ENCODE data around the gene CMTM6. TPM values are rescaled to one million over a fixed set of nuclear protein-coding genes. Genes with fewer than 3 reads are reported as not detected.
"Not testable (repeated sequence)": the region's sequence is repeated elsewhere in the genome, so short reads cannot be mapped to it uniquely, and the experiment has no call there.

CMTM6 gene
- total RNA-seq, 4 donors from 2014 or later: 36.0 to 131 (median 110) TPM

DNA sequence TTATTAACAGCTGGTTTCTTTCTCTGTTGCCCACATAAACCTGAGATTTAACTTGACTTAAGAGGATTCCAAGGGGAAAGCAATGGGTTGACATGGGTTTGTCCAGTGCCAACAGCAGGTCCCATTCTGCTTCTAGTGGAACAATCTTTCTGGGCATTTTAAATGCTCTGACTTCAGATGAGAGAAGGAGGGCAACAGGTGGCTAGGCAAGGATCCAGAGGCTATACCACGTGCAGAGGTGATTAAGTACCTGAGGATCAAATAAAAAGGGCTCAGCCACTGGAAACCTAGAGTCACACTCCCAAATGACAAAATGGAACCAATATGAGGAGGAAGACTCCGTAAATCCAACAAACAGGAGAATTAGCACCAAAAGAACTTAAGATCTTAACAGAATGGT lies 28.5 kb downstream of the CMTM6 start:
- H3K4me3 ChIP-seq: no peak overlapping the region
- peaks cover 8% of the 10 kb centered on the region for H3K4me1 ChIP-seq
- no peak overlapping the region for H3K27ac ChIP-seq
- no peaks in the 10 kb centered on the region for H3K9me3 ChIP-seq
- H3K27me3 ChIP-seq: no peaks in the 10 kb centered on the region
- no peak for DNase-seq (ENCODE audit: low spot score in 2 of 2)
- TF ChIP-seq POLR2AphosphoS5 (IDR thresholded peaks at IDR 0.05) (no peak), POLR2A (IDR thresholded peaks at IDR 0.05) (no peak), EP300 (IDR thresholded peaks at IDR 0.05) (no peak)
- TF ChIP-seq, protein P1, sequence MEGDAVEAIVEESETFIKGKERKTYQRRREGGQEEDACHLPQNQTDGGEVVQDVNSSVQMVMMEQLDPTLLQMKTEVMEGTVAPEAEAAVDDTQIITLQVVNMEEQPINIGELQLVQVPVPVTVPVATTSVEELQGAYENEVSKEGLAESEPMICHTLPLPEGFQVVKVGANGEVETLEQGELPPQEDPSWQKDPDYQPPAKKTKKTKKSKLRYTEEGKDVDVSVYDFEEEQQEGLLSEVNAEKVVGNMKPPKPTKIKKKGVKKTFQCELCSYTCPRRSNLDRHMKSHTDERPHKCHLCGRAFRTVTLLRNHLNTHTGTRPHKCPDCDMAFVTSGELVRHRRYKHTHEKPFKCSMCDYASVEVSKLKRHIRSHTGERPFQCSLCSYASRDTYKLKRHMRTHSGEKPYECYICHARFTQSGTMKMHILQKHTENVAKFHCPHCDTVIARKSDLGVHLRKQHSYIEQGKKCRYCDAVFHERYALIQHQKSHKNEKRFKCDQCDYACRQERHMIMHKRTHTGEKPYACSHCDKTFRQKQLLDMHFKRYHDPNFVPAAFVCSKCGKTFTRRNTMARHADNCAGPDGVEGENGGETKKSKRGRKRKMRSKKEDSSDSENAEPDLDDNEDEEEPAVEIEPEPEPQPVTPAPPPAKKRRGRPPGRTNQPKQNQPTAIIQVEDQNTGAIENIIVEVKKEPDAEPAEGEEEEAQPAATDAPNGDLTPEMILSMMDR (IDR thresholded peaks at IDR 0.05): no peak
- H3K36me3 ChIP-seq: peaks cover 7% of the 10 kb centered on the region
- 97% methylated on average over 2 of the region's 2 CpGs for WGBS

DNA sequence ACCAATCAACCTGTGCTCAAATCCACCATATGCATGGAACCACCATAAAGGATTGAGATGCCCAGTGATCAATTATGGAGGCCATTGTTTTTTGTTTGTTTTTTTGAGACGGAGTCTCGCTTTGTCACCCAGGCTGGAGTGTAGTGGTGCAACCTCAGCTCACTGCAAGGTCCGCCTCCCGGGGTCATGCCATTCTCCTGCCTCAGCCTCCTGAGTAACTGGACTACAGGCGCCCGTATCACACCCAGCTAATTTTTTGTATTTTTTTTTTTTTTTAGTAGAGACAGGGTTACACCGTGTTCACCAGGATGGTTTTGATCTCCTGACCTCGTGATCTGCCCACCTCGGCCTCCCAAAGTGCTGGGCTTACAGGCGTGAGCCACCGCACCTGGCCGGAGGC lies 30.5 kb downstream of the CMTM6 start:
- H3K27ac ChIP-seq; H3K36me3 ChIP-seq; H3K4me3 ChIP-seq; H3K9me3 ChIP-seq; DNase-seq (ENCODE audit: low spot score in 2 of 2); H3K27me3 ChIP-seq: not testable (repeated sequence)
- H3K4me1 ChIP-seq: peaks cover 19% of the 10 kb centered on the region
- WGBS: 93% methylated on average over 12 of the region's 12 CpGs

DNA sequence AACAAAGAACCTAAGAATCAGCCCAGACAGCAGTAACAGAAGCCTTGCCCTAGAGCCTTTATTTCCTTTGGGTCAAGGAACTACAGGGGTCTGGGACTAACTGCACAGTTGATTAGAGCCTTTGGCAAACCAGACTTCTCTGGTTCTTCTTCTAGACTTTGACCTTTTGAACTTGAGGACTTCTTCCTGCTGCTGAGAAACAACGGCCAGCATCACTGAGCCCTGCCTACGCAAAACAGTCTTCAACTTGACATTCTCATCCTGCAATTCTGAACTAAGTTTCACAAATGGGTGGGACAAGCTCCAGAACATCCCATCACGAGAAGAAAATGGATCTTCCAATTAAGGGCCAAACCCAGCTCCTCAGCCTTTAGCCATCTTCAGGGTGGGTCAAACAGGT lies 31.4 kb downstream of the CMTM6 start:
- Histone ChIP-seq H3K36me3 (peaks cover 4% of the 10 kb centered on the region), H3K27me3 (no peaks in the 10 kb centered on the region), H3K4me3 (no peak overlapping the region), H3K9me3 (no peaks in the 10 kb centered on the region), H3K4me1 (peaks cover 19% of the 10 kb centered on the region), H3K27ac (no peak overlapping the region)
- DNase-seq (ENCODE audit: low spot score in 2 of 2): no peak
- TF ChIP-seq, protein P1 (IDR thresholded peaks at IDR 0.05): no peak
- no peak for TF ChIP-seq EP300 (IDR thresholded peaks at IDR 0.05)
- no peak for TF ChIP-seq POLR2AphosphoS5 (IDR thresholded peaks at IDR 0.05)
- WGBS: 88% methylated on average over 3 of the region's 3 CpGs

DNA sequence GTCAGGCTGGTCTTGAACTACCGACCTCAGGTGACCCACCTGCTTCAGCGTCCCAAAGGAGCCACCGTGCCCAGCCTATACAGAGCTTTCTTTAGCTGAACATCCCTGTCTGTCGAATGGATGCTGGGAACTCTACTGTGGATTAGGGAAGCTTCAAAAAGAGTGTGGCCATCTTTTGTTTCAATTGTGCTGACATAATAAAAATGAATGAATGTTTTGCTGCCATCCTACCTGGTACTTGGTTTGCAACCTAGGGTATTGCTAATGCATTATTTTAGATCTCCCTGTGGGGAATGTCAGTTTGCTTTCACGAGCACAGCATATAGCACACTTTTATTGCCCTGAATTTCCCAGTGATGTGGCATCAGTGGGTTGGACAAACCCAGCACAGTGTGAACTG lies 32.3 kb downstream of the CMTM6 start:
- H3K9me3 ChIP-seq: no peaks in the 10 kb centered on the region
- no peak overlapping the region for H3K27ac ChIP-seq
- H3K27me3 ChIP-seq: no peaks in the 10 kb centered on the region
- WGBS: 94% methylated on average over 5 of the region's 5 CpGs
- peaks cover 19% of the 10 kb centered on the region for H3K4me1 ChIP-seq
- peaks cover 4% of the 10 kb centered on the region for H3K36me3 ChIP-seq
- no peak overlapping the region for H3K4me3 ChIP-seq
- DNase-seq (ENCODE audit: low spot score in 2 of 2): no peak
- no peak for TF ChIP-seq POLR2A (IDR thresholded peaks at IDR 0.05)
- TF ChIP-seq, protein P1 (IDR thresholded peaks at IDR 0.05): no peak
- no peak for TF ChIP-seq EP300 (IDR thresholded peaks at IDR 0.05)
- no peak for TF ChIP-seq POLR2AphosphoS5 (IDR thresholded peaks at IDR 0.05)

DNA sequence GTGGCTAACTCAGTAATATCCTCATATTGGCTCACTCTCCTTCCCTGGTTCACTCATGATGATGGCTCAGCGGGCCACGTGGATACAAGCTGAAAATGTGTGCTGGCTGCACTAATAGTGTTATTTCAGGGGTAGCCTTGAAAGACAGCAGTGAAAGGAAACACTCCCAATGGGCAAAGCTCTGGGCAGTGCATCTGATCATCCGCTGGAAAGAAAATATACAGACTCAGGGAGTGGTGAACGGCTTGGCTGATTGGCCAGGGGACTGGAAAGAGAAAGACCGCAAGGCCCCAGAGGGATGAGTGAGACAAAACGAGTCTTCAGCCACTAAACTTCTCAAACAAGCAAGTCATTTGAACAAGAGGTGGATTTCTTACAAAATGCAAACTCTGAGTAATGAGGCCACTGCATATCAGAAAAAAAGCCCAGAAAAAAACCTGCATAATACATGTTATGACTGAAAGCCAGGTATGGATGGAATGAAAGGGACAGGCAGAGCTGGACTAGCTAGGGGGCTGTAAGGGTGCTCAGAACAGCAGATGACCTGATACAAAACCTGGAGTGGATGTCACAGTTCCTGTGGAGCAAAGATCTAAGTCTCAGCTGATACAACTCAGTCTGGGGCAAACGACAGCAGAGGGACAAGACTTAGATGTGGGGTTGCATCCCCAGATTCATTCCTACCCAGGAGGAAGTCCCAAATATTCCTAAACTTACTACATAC lies 33.3 kb downstream of the CMTM6 start:
- TF ChIP-seq POLR2AphosphoS5 (IDR thresholded peaks at IDR 0.05) (no peak), EP300 (IDR thresholded peaks at IDR 0.05) (no peak), POLR2A (IDR thresholded peaks at IDR 0.05) (no peak)
- TF ChIP-seq, protein P1 (IDR thresholded peaks at IDR 0.05): no peak
- Histone ChIP-seq H3K4me3 (no peak overlapping the region), H3K9me3 (no peaks in the 10 kb centered on the region), H3K36me3 (peaks cover 4% of the 10 kb centered on the region), H3K4me1 (peaks cover 19% of the 10 kb centered on the region), H3K27me3 (no peaks in the 10 kb centered on the region), H3K27ac (no peak overlapping the region)
- 78% methylated on average over 7 of the region's 7 CpGs for WGBS
- DNase-seq (ENCODE audit: low spot score in 2 of 2): no peak
